WTC11 (cell line): Measurements from ENCODE around the gene VTI1A.

Experiments used
- JUN ChIP-seq: sonication (generic); formaldehyde crosslinking; IDR thresholded peaks from 2 replicates; pipeline ENCODE4 v1.8.0; 2023; ENCODE audit warnings: mild to moderate bottlenecking, missing genetic modification reagents
- NFYB ChIP-seq: sonication (generic); formaldehyde crosslinking; conservative IDR thresholded peaks from 2 replicates; pipeline ENCODE4 v1.8.0; 2022; ENCODE audit warnings: low read depth, missing genetic modification reagents
- RELA ChIP-seq: sonication (generic); formaldehyde crosslinking; IDR thresholded peaks from 2 replicates; pipeline ENCODE4 v1.8.1; 2022; ENCODE audit warnings: missing genetic modification reagents, mild to moderate bottlenecking, borderline replicate concordance
- SMAD3 ChIP-seq: sonication (generic); formaldehyde crosslinking; IDR thresholded peaks from 2 replicates; pipeline ENCODE4 v1.8.0; 2022; ENCODE audit warnings: missing genetic modification reagents, mild to moderate bottlenecking, borderline replicate concordance
- TCF7 ChIP-seq: sonication (generic); formaldehyde crosslinking; IDR thresholded peaks from 2 replicates; pipeline ENCODE4 v1.8.0; 2022; ENCODE audit warnings: mild to moderate bottlenecking, low read depth, missing genetic modification reagents, moderate library complexity
- ZNF423 ChIP-seq: fragments of 250-450 bp; sonication (Bioruptor Pico); IDR thresholded peaks from 2 replicates; pipeline ENCODE4 v2.1.2; 2022; ENCODE audit warnings: mild to moderate bottlenecking, moderate library complexity
- TF ChIP-seq, protein P1 (sequence below): sonication (generic); formaldehyde crosslinking; IDR thresholded peaks from 2 replicates; pipeline ENCODE4 v1.8.1; 2023; ENCODE audit warnings: mild to moderate bottlenecking, missing genetic modification reagents, borderline replicate concordance
- TF ChIP-seq, protein P2 (sequence below): fragments of 200-600 bp; IDR thresholded peaks from 2 replicates; pipeline ENCODE4 v1.8.0; 2022; ENCODE audit warnings: antibody characterized with exemption
- TF ChIP-seq, protein P3 (sequence below): sonication (generic); formaldehyde crosslinking; conservative IDR thresholded peaks from 2 replicates; pipeline ENCODE4 v1.8.1; 2022; ENCODE audit warnings: mild to moderate bottlenecking, missing genetic modification reagents

- TF ChIP-seq, protein P1, sequence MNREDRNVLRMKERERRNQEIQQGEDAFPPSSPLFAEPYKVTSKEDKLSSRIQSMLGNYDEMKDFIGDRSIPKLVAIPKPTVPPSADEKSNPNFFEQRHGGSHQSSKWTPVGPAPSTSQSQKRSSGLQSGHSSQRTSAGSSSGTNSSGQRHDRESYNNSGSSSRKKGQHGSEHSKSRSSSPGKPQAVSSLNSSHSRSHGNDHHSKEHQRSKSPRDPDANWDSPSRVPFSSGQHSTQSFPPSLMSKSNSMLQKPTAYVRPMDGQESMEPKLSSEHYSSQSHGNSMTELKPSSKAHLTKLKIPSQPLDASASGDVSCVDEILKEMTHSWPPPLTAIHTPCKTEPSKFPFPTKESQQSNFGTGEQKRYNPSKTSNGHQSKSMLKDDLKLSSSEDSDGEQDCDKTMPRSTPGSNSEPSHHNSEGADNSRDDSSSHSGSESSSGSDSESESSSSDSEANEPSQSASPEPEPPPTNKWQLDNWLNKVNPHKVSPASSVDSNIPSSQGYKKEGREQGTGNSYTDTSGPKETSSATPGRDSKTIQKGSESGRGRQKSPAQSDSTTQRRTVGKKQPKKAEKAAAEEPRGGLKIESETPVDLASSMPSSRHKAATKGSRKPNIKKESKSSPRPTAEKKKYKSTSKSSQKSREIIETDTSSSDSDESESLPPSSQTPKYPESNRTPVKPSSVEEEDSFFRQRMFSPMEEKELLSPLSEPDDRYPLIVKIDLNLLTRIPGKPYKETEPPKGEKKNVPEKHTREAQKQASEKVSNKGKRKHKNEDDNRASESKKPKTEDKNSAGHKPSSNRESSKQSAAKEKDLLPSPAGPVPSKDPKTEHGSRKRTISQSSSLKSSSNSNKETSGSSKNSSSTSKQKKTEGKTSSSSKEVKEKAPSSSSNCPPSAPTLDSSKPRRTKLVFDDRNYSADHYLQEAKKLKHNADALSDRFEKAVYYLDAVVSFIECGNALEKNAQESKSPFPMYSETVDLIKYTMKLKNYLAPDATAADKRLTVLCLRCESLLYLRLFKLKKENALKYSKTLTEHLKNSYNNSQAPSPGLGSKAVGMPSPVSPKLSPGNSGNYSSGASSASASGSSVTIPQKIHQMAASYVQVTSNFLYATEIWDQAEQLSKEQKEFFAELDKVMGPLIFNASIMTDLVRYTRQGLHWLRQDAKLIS (CRISPR knock-in tag), result no peak
- TF ChIP-seq, protein P2, sequence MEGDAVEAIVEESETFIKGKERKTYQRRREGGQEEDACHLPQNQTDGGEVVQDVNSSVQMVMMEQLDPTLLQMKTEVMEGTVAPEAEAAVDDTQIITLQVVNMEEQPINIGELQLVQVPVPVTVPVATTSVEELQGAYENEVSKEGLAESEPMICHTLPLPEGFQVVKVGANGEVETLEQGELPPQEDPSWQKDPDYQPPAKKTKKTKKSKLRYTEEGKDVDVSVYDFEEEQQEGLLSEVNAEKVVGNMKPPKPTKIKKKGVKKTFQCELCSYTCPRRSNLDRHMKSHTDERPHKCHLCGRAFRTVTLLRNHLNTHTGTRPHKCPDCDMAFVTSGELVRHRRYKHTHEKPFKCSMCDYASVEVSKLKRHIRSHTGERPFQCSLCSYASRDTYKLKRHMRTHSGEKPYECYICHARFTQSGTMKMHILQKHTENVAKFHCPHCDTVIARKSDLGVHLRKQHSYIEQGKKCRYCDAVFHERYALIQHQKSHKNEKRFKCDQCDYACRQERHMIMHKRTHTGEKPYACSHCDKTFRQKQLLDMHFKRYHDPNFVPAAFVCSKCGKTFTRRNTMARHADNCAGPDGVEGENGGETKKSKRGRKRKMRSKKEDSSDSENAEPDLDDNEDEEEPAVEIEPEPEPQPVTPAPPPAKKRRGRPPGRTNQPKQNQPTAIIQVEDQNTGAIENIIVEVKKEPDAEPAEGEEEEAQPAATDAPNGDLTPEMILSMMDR, result no peak
- TF ChIP-seq, protein P3, sequence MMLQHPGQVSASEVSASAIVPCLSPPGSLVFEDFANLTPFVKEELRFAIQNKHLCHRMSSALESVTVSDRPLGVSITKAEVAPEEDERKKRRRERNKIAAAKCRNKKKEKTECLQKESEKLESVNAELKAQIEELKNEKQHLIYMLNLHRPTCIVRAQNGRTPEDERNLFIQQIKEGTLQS, result no peak
- no peak for TF ChIP-seq SMAD3 (CRISPR knock-in tag)
- TF ChIP-seq ZNF423, result no peak
- TF ChIP-seq JUN (CRISPR knock-in tag), result no peak
- no peak for TF ChIP-seq NFYB (CRISPR knock-in tag)
- no peak for TF ChIP-seq TCF7 (CRISPR knock-in tag)
- no peak for TF ChIP-seq RELA
Measured at GRCh38 chr10:112562122-112562521, 115.1 kb downstream of the VTI1A start.
